MG63 (cell line): Measurements from ENCODE around the gene CLCNKB. TPM values are rescaled to one million over a fixed set of nuclear protein-coding genes. Genes with fewer than 3 reads are reported as not detected.
"Not testable (repeated sequence)": the region's sequence is repeated elsewhere in the genome, so short reads cannot be mapped to it uniquely, and the experiment has no call there.

Source experiments
- DNase-seq: peaks from one replicate; pipeline ENCODE4 v3.0.0-alpha.2; 2020
- H3K27me3 ChIP-seq: fragments of 250-450 bp; sonication (Bioruptor Pico); 2 replicates; pipeline ENCODE4 v1.5.1; 2020; ENCODE audit warnings: mild to moderate bottlenecking, moderate library complexity
- H3K36me3 ChIP-seq: fragments of 250-450 bp; sonication (Bioruptor Pico); 2 replicates; pipeline ENCODE4 v1.5.1; 2020; ENCODE audit warnings: mild to moderate bottlenecking, moderate library complexity
- H3K4me3 ChIP-seq: fragments of 250-450 bp; sonication (Bioruptor Pico); 2 replicates; pipeline ENCODE4 v1.5.1; 2020; ENCODE audit warnings: mild to moderate bottlenecking, moderate library complexity
- H3K9me3 ChIP-seq: fragments of 250-450 bp; sonication (Bioruptor Pico); 2 replicates; pipeline ENCODE4 v1.5.1; 2020; ENCODE audit warnings: mild to moderate bottlenecking, moderate library complexity
- total RNA-seq: library from RNA; depleted of rRNA; stranded (reverse); fragments of >200 nt; shearing (Covaris generic); gene quantifications from 2 replicates; pipeline ENCODE4 v1.2.3, GENCODE V29; 2014; ENCODE audit warnings: low replicate concordance

Gene CLCNKB
- total RNA-seq, 1 experiment from 2014 or later, result not detected

GRCh38 chr1:16013220-16013907, 30.2 kb upstream of the CLCNKB start:
- H3K27me3 ChIP-seq, result no peaks in the 10 kb centered on the region
- H3K4me3 ChIP-seq, result no peak overlapping the region
- H3K9me3 ChIP-seq, result no peaks in the 10 kb centered on the region
- no peaks in the 10 kb centered on the region for H3K36me3 ChIP-seq
- DNase-seq, result peak; percentile 34

- Histone ChIP-seq H3K36me3 (no peaks in the 10 kb centered on the region), H3K4me3 (no peak overlapping the region), H3K9me3 (no peaks in the 10 kb centered on the region), H3K27me3 (no peaks in the 10 kb centered on the region)
- no peak for DNase-seq
These were observed 29.7 kb upstream of the CLCNKB start for GRCh38 chr1:16013908-16014258.

- Histone ChIP-seq H3K9me3 (no peaks in the 10 kb centered on the region), H3K4me3 (no peak overlapping the region), H3K27me3 (no peaks in the 10 kb centered on the region), H3K36me3 (no peaks in the 10 kb centered on the region)
- DNase-seq, result peak; percentile 18
These were observed 28.8 kb upstream of the CLCNKB start for GRCh38 chr1:16014509-16015482.

- H3K4me3 ChIP-seq, result no peak overlapping the region
- H3K27me3 ChIP-seq, result no peaks in the 10 kb centered on the region
- no peaks in the 10 kb centered on the region for H3K9me3 ChIP-seq
- DNase-seq, result no peak
- no peaks in the 10 kb centered on the region for H3K36me3 ChIP-seq
These were observed 28.1 kb upstream of the CLCNKB start for GRCh38 chr1:16015491-16015890.

GRCh38 chr1:16015960-16016901, 27.4 kb upstream of the CLCNKB start:
- Histone ChIP-seq H3K4me3 (no peak overlapping the region), H3K36me3 (no peaks in the 10 kb centered on the region), H3K9me3 (no peaks in the 10 kb centered on the region), H3K27me3 (no peaks in the 10 kb centered on the region)
- DNase-seq, result no peak

- no peaks in the 10 kb centered on the region for H3K9me3 ChIP-seq
- no peak for DNase-seq
- H3K36me3 ChIP-seq, result no peaks in the 10 kb centered on the region
- no peaks in the 10 kb centered on the region for H3K27me3 ChIP-seq
- H3K4me3 ChIP-seq, result no peak overlapping the region; the same call in 1 of the 2 replicates
These were observed 26.5 kb upstream of the CLCNKB start for GRCh38 chr1:16017076-16017460.

- Histone ChIP-seq H3K36me3 (no peaks in the 10 kb centered on the region), H3K27me3 (no peaks in the 10 kb centered on the region), H3K9me3 (no peaks in the 10 kb centered on the region), H3K4me3 (peak within 1 kb of the TSS; percentile 28)
- peak; percentile 88 for DNase-seq
These were observed 25.9 kb upstream of the CLCNKB start, which contains the start of gene HSPB7 for GRCh38 chr1:16017461-16018303. Gene HSPB7, minus strand, starts transcription at chr1:16018043. Its CDS starts 80 bp downstream, at chr1:16017963.

GRCh38 chr1:16018308-16018707, 25.3 kb upstream of the CLCNKB start:
- H3K27me3 ChIP-seq, result no peaks in the 10 kb centered on the region
- DNase-seq, result no peak
- no peak overlapping the region for H3K4me3 ChIP-seq
- H3K9me3 ChIP-seq, result no peaks in the 10 kb centered on the region
- H3K36me3 ChIP-seq, result no peaks in the 10 kb centered on the region

GRCh38 chr1:16018749-16019643, 24.6 kb upstream of the CLCNKB start:
- no peak for DNase-seq
- Histone ChIP-seq H3K4me3 (no peak overlapping the region), H3K27me3 (no peaks in the 10 kb centered on the region), H3K9me3 (no peaks in the 10 kb centered on the region), H3K36me3 (no peaks in the 10 kb centered on the region)

GRCh38 chr1:16019644-16020277, 23.8 kb upstream of the CLCNKB start:
- Histone ChIP-seq H3K27me3 (no peaks in the 10 kb centered on the region), H3K4me3 (no peak overlapping the region), H3K36me3 (no peaks in the 10 kb centered on the region), H3K9me3 (no peaks in the 10 kb centered on the region)
- no peak for DNase-seq

GRCh38 chr1:16020325-16020724, 23.3 kb upstream of the CLCNKB start:
- Histone ChIP-seq H3K9me3 (no peaks in the 10 kb centered on the region), H3K4me3 (no peak overlapping the region), H3K36me3 (no peaks in the 10 kb centered on the region), H3K27me3 (no peaks in the 10 kb centered on the region)
- no peak for DNase-seq

- not testable (repeated sequence) for H3K36me3 ChIP-seq, H3K9me3 ChIP-seq, H3K27me3 ChIP-seq, DNase-seq, H3K4me3 ChIP-seq
These were observed 22.7 kb upstream of the CLCNKB start for GRCh38 chr1:16020878-16021277.

- no peaks in the 10 kb centered on the region for H3K9me3 ChIP-seq
- H3K4me3 ChIP-seq, result no peak within 1 kb of the TSS
- no peak for DNase-seq
- no peaks in the 10 kb centered on the region for H3K36me3 ChIP-seq
- H3K27me3 ChIP-seq, result no peaks in the 10 kb centered on the region
These were observed 21.9 kb upstream of the CLCNKB start, which contains the start of gene CLCNKA for GRCh38 chr1:16021681-16022080. Gene CLCNKA, plus strand, starts transcription at chr1:16022036. Its CDS starts 584 bp downstream, at chr1:16022620.

GRCh38 chr1:16022393-16022792, 21.2 kb upstream of the CLCNKB start:
- Histone ChIP-seq H3K4me3 (no peak overlapping the region), H3K36me3 (no peaks in the 10 kb centered on the region), H3K9me3 (no peaks in the 10 kb centered on the region), H3K27me3 (no peaks in the 10 kb centered on the region)
- no peak for DNase-seq
